Thyroid gland (tissue), 4 donors: ENCODE data around the gene GAS6. TPM values are rescaled to one million over a fixed set of nuclear protein-coding genes. Genes with fewer than 3 reads are reported as not detected.

Source experiments
- DNase-seq, 2 donors: peaks; one replicate each; pipeline ENCODE4 v3.0.0-alpha.2; 2019
- H3K27ac ChIP-seq, 3 donors: fragments of 200-600 bp; sonication (generic); 1 replicate in 2 of 3; 2 replicates in 1 of 3; pipeline ENCODE4 v1.5.1; 2016 to 2019; ENCODE audit warnings: mild to moderate bottlenecking in 1 of 3, moderate library complexity in 1 of 3
- H3K27me3 ChIP-seq: fragments of 200-600 bp; sonication (generic); one replicate; pipeline ENCODE4 v1.5.1; 2019
- H3K36me3 ChIP-seq, 2 donors: fragments of 200-600 bp; sonication (generic); one replicate each; pipeline ENCODE4 v1.5.1; 2016 to 2019
- H3K4me1 ChIP-seq, 2 donors: fragments of 200-600 bp; sonication (generic); one replicate each; pipeline ENCODE4 v1.5.1; 2017 to 2019
- H3K4me3 ChIP-seq, 3 donors: fragments of 200-600 bp; sonication (generic); replicated peaks in 1 of 3; 1 replicate in 2 of 3; 2 replicates in 1 of 3; pipeline ENCODE4 v1.5.1; 2016; ENCODE audit warnings: mild to moderate bottlenecking in 1 of 3
- H3K9me3 ChIP-seq: fragments of 200-600 bp; sonication (generic); one replicate; pipeline ENCODE4 v1.5.1; 2017
- CTCF ChIP-seq, 6 experiments: fragments of 200-600 bp in 3 of 6; fragments of 450-650 bp in 3 of 6; sonication (generic) in 3 of 6; IDR thresholded peaks; one replicate each; pipeline ENCODE4 v1.5.1; 2016 to 2019; ENCODE audit warnings: antibody characterized with exemption in 6 of 6, mild to moderate bottlenecking in 2 of 6, inconsistent platforms in 1 of 6, moderate library complexity in 1 of 6
- POLR2A ChIP-seq, 2 donors: fragments of 450-650 bp; IDR thresholded peaks; one replicate each; pipeline ENCODE4 v1.6.1; 2017; ENCODE audit warnings: antibody characterized with exemption in 2 of 2, mild to moderate bottlenecking in 2 of 2, moderate library complexity in 1 of 2
- WGBS, 2 donors: methylation state at CpG; one replicate each; pipeline ENCODE4 v1.1.5; 2017; 5-methylcytosine and 5-hydroxymethylcytosine counted together
- intact Hi-C: fragments of 100-400 bp; cut with DNase I; formaldehyde crosslinking; loops from one replicate; pipeline ENCODE4 v1.15.1; 2023
- total RNA-seq, 4 donors: library from RNA; depleted of rRNA; stranded (reverse); fragments of >200 nt; gene quantifications; one replicate each; pipeline ENCODE4 v1.2.3, GENCODE V29; 2016

The GAS6 gene
- total RNA-seq, 4 donors from 2014 or later, result 145 to 197 (median 173) TPM

- 72 to 87% methylated on average over 6 of the region's 6 CpGs for WGBS, 2 donors
- no peaks in the 10 kb centered on the region for H3K4me1 ChIP-seq
- no peaks in the 10 kb centered on the region for H3K27me3 ChIP-seq
- no peak for DNase-seq
- intact Hi-C loops, result no loop called here
- no peaks in the 10 kb centered on the region for H3K9me3 ChIP-seq
- TF ChIP-seq POLR2A (IDR thresholded peaks at IDR 0.05), result no peak
- TF ChIP-seq CTCF (IDR thresholded peaks at IDR 0.05), result no peak
- H3K36me3 ChIP-seq, result no peaks in the 10 kb centered on the region
- H3K4me3 ChIP-seq, result no peak overlapping the region
- H3K27ac ChIP-seq, result no peak overlapping the region
Observed at GRCh38 chr13:113789167-113789566, 74.7 kb downstream of the GAS6 start.

GRCh38 chr13:113788413-113789135 lies 75.3 kb downstream of the GAS6 start:
- Histone ChIP-seq H3K4me3 (no peak overlapping the region), H3K27ac (no peak overlapping the region), H3K9me3 (no peaks in the 10 kb centered on the region), H3K4me1 (no peaks in the 10 kb centered on the region), H3K27me3 (no peaks in the 10 kb centered on the region), H3K36me3 (no peaks in the 10 kb centered on the region)
- intact Hi-C loops, result no loop called here
- WGBS, 2 donors, result 88 to 90% methylated on average over 31 of the region's 31 CpGs
- TF ChIP-seq CTCF (IDR thresholded peaks at IDR 0.05) (no peak), POLR2A (IDR thresholded peaks at IDR 0.05) (no peak)
- no peak for DNase-seq

GRCh38 chr13:113787694-113788093 lies 76.2 kb downstream of the GAS6 start:
- H3K27ac ChIP-seq, result no peak overlapping the region
- no peaks in the 10 kb centered on the region for H3K4me1 ChIP-seq
- no peak for DNase-seq
- no peak for TF ChIP-seq CTCF (IDR thresholded peaks at IDR 0.05)
- no peak for TF ChIP-seq POLR2A (IDR thresholded peaks at IDR 0.05)
- H3K4me3 ChIP-seq, result no peak overlapping the region
- intact Hi-C loops, result no loop called here
- no peaks in the 10 kb centered on the region for H3K27me3 ChIP-seq
- no peaks in the 10 kb centered on the region for H3K36me3 ChIP-seq
- no peaks in the 10 kb centered on the region for H3K9me3 ChIP-seq
- 66 to 75% methylated on average over 9 to 12 of the region's 12 CpGs for WGBS, 2 donors

GRCh38 chr13:113786262-113786841 lies 77.5 kb downstream of the GAS6 start:
- H3K27ac ChIP-seq, result no peak overlapping the region
- intact Hi-C loops, result no loop called here
- H3K9me3 ChIP-seq, result no peaks in the 10 kb centered on the region
- TF ChIP-seq POLR2A (IDR thresholded peaks at IDR 0.05), result no peak
- no peaks in the 10 kb centered on the region for H3K4me1 ChIP-seq
- no peak for DNase-seq
- 80 to 81% methylated on average over 17 of the region's 17 CpGs for WGBS, 2 donors
- no peak overlapping the region for H3K4me3 ChIP-seq
- no peaks in the 10 kb centered on the region for H3K36me3 ChIP-seq
- no peaks in the 10 kb centered on the region for H3K27me3 ChIP-seq

GRCh38 chr13:113785051-113786010 lies 78.5 kb downstream of the GAS6 start:
- Histone ChIP-seq H3K4me3 (no peak overlapping the region), H3K4me1 (no peaks in the 10 kb centered on the region), H3K27me3 (no peaks in the 10 kb centered on the region), H3K27ac (no peak overlapping the region), H3K36me3 (no peaks in the 10 kb centered on the region), H3K9me3 (no peaks in the 10 kb centered on the region)
- intact Hi-C loops, result no loop called here
- WGBS, 2 donors, result 82 to 83% methylated on average over 19 of the region's 19 CpGs
- DNase-seq, result no peak
- TF ChIP-seq POLR2A (IDR thresholded peaks at IDR 0.05), result no peak
- no peak for TF ChIP-seq CTCF (IDR thresholded peaks at IDR 0.05)
